RWPE2 (cell line): ENCODE data around the gene ARAP2.

ENCODE experiments used
- ATAC-seq: fragments of 200-7000 bp; cut with Tn5 transposase; 3 replicates; pipeline ENCODE4 v1.9.1; 2021; ENCODE audit warnings: low read depth
- DNase-seq: peaks from one replicate; pipeline ENCODE4 v3.0.0-alpha.2; 2020; ENCODE audit warnings: low spot score
- H3K27ac ChIP-seq: fragments of 450-650 bp; 2 replicates; pipeline ENCODE4 v1.5.1; 2017; ENCODE audit warnings: mild to moderate bottlenecking; ENCODE audit not compliant: poor library complexity, severe bottlenecking
- H3K27me3 ChIP-seq: fragments of 250-450 bp; sonication (Bioruptor Pico); 2 replicates; pipeline ENCODE4 v1.5.1; 2021; ENCODE audit warnings: mild to moderate bottlenecking, moderate library complexity; ENCODE audit not compliant: insufficient read depth, poor library complexity, severe bottlenecking
- H3K36me3 ChIP-seq: fragments of 250-450 bp; sonication (Bioruptor Pico); 2 replicates; pipeline ENCODE4 v1.5.1; 2020; ENCODE audit warnings: low read depth, mild to moderate bottlenecking, moderate library complexity
- H3K4me1 ChIP-seq: fragments of 250-450 bp; sonication (Bioruptor Pico); 2 replicates; pipeline ENCODE4 v1.5.1; 2021; ENCODE audit warnings: mild to moderate bottlenecking, moderate library complexity; ENCODE audit not compliant: insufficient read depth, poor library complexity, severe bottlenecking
- H3K4me3 ChIP-seq: fragments of 250-450 bp; sonication (Bioruptor Pico); 2 replicates; pipeline ENCODE4 v1.5.1; 2021; ENCODE audit warnings: mild to moderate bottlenecking, moderate library complexity; ENCODE audit not compliant: severe bottlenecking
- H3K9me3 ChIP-seq: fragments of 250-450 bp; sonication (Bioruptor Pico); 2 replicates; pipeline ENCODE4 v1.5.1; 2021; ENCODE audit warnings: mild to moderate bottlenecking, moderate library complexity; ENCODE audit not compliant: severe bottlenecking
- TF ChIP-seq, protein P1 (sequence below): fragments of 450-650 bp; IDR thresholded peaks from one replicate; pipeline ENCODE4 v1.5.1; 2017; ENCODE audit warnings: mild to moderate bottlenecking, moderate library complexity; ENCODE audit not compliant: poor library complexity, severe bottlenecking

ARAP2 gene

DNA sequence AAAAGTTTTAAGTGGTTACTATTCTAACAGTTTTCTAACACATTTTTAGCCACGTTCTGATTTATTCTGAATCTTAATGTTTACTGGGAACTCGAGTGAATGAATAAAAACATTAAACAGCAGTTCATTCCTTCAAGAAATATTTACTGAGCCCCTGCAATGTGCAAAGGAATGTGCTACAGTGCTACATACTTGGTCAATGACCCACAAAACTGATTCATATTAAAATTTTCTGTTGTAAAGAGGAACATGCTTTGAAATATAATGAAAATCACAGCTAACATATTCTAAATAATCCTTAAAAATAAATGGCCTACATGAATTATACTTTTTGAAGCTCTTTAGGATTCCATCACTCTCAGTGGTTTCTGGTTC, 78.7 kb downstream of the ARAP2 start:
- TF ChIP-seq, protein P1, sequence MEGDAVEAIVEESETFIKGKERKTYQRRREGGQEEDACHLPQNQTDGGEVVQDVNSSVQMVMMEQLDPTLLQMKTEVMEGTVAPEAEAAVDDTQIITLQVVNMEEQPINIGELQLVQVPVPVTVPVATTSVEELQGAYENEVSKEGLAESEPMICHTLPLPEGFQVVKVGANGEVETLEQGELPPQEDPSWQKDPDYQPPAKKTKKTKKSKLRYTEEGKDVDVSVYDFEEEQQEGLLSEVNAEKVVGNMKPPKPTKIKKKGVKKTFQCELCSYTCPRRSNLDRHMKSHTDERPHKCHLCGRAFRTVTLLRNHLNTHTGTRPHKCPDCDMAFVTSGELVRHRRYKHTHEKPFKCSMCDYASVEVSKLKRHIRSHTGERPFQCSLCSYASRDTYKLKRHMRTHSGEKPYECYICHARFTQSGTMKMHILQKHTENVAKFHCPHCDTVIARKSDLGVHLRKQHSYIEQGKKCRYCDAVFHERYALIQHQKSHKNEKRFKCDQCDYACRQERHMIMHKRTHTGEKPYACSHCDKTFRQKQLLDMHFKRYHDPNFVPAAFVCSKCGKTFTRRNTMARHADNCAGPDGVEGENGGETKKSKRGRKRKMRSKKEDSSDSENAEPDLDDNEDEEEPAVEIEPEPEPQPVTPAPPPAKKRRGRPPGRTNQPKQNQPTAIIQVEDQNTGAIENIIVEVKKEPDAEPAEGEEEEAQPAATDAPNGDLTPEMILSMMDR, result no peak
- Histone ChIP-seq H3K9me3 (no peaks in the 10 kb centered on the region), H3K27me3 (peaks cover 2% of the 10 kb centered on the region), H3K27ac (no peak overlapping the region), H3K36me3 (no peaks in the 10 kb centered on the region; the same call in 1 of the 2 replicates), H3K4me1 (peaks cover 17% of the 10 kb centered on the region), H3K4me3 (no peak overlapping the region)
- DNase-seq, result no peak
- ATAC-seq, result no peak

DNA sequence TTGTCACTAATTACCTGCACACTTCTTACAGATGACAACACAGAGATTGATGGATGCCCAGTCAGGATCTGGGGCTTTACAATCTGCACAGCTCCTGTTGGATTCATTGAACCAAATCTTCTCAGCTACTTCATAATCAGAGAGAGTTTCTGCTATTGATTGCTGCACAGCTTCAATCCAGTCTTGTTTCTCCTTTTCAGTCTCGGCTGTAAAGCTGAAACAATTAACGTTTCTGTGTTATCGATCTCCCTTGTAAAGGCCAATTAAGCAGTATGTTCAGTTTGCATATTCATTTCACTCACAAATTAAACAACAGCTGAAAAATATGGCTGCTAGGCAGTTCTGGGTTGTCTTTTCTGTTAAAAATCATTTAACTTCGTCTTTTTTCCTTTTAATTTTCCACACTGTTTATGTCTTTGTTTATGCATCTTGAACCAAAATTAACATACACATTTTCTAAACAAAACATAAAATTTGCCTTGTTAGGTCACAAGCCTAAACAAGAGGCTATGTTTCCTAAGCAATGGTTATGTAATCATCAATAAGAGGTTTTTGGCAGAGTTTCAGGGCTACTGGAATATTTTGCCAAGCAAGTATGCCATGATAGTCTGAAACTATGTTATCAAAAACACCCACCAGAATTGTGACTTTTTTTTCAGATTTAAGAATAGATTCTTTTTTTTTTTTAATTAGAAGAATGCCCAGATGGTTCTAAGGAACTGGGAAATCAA, 79.2 kb downstream of the ARAP2 start:
- no peak overlapping the region for H3K4me3 ChIP-seq
- ATAC-seq, result no peak
- H3K9me3 ChIP-seq, result no peaks in the 10 kb centered on the region
- peaks cover 17% of the 10 kb centered on the region for H3K4me1 ChIP-seq
- TF ChIP-seq, protein P1, result no peak
- H3K36me3 ChIP-seq, result no peaks in the 10 kb centered on the region; the same call in 1 of the 2 replicates
- DNase-seq, result no peak
- H3K27me3 ChIP-seq, result peaks cover 2% of the 10 kb centered on the region
- no peak overlapping the region for H3K27ac ChIP-seq

DNA sequence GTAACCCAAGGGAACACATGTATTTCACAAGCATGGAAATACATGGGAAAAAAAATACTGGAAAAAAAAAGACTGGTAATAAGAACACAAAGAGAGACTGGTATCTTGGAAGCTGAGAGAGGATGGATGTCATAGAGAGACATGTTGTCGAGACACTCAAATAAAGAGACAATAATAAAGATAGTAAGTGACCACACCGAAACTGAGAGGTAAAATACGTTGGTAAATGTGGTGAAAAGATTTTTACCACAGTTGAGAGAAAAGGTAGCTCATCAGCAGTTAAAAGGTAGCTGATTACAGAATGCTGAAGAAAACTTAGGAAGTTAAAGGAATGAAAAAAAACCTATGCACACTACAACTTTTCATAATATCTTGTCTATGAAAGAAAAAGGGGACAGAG, 81.1 kb downstream of the ARAP2 start:
- H3K9me3 ChIP-seq, result no peaks in the 10 kb centered on the region
- peaks cover 9% of the 10 kb centered on the region for H3K4me1 ChIP-seq
- H3K4me3 ChIP-seq, result no peak overlapping the region
- H3K27ac ChIP-seq, result no peak overlapping the region
- H3K27me3 ChIP-seq, result peaks cover 2% of the 10 kb centered on the region
- TF ChIP-seq, protein P1, result no peak
- DNase-seq, result no peak
- H3K36me3 ChIP-seq, result peaks cover 13% of the 10 kb centered on the region
- no peak for ATAC-seq

DNA sequence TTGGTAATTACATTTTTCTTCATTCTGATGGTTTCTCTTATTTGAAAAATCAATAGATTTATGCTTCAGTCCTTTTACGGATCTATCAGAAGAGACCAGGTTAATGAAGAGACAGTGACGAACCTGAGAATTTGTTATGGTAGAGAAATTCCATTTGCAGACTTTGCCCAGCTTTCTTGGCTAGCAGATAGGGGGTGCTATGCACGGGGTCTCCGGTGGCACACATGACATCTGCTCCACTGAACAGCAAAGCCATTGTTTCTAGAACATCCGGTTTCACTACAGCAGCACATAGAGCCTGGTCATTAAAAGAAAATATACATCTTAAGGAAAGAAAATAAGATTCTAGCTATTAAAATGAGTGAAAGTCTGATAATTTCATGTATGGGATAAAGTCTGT, 85.1 kb downstream of the ARAP2 start:
- no peaks in the 10 kb centered on the region for H3K4me1 ChIP-seq
- no peaks in the 10 kb centered on the region for H3K9me3 ChIP-seq
- DNase-seq (no peak), ATAC-seq (no peak)
- peaks cover 16% of the 10 kb centered on the region for H3K36me3 ChIP-seq
- H3K27ac ChIP-seq, result no peak overlapping the region
- TF ChIP-seq, protein P1, result peak; percentile 21
- H3K4me3 ChIP-seq, result no peak overlapping the region
- no peaks in the 10 kb centered on the region for H3K27me3 ChIP-seq

DNA sequence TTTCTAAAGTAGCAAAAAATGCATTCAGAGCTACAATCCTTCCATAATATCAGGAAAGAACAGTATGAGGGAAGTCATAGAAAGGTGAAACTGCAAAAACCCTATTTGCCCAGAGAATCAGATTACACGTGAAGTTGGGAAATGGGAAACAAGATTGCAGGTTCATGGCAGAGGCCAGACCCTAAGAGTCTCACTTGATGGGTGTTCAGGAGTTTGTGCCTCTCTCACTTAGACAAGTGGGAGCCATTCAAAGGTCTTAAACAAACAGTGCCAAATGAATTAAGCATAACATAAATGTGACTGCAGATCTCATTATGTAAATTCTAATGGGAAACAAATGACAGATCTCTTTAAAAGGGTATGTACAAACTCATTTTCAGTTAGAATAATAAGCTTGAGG, 91.6 kb downstream of the ARAP2 start:
- Histone ChIP-seq H3K36me3 (peaks cover 5% of the 10 kb centered on the region; the same call in 1 of the 2 replicates), H3K4me3 (no peak overlapping the region), H3K4me1 (no peaks in the 10 kb centered on the region), H3K27ac (no peak overlapping the region), H3K27me3 (no peaks in the 10 kb centered on the region), H3K9me3 (no peaks in the 10 kb centered on the region)
- TF ChIP-seq, protein P1, result no peak
- DNase-seq (no peak), ATAC-seq (no peak)
